HepG2 (cell line): ENCODE results near the gene PTPRM. TPM values are rescaled to one million over a fixed set of nuclear protein-coding genes. Genes with fewer than 3 reads are reported as not detected.

ENCODE experiments used
- FOXK1 ChIP-seq: sonication (generic); formaldehyde crosslinking; IDR thresholded peaks from 2 replicates; pipeline ENCODE4 v1.4.0; 2020; ENCODE audit warnings: low read depth, missing genetic modification reagents, borderline replicate concordance
- HNRNPLL ChIP-seq: fragments of 200-400 bp; formaldehyde crosslinking; IDR thresholded peaks from 2 replicates; pipeline ENCODE4 v1.6.1; 2017; ENCODE audit warnings: mild to moderate bottlenecking, low read depth, low read length; ENCODE audit not compliant: poor library complexity, severe bottlenecking
- JUND ChIP-seq: sonication (generic); formaldehyde crosslinking; IDR thresholded peaks from 2 replicates; pipeline ENCODE4 v1.8.0; 2022; ENCODE audit warnings: mild to moderate bottlenecking, missing genetic modification reagents
- KMT2B ChIP-seq: IDR thresholded peaks from 2 replicates; pipeline ENCODE4 v1.6.1; 2016; ENCODE audit warnings: missing genetic modification reagents, missing compliant biosample characterization
- MED1 ChIP-seq: sonication (generic); formaldehyde crosslinking; IDR thresholded peaks from 2 replicates; pipeline ENCODE4 v1.4.0; 2020; ENCODE audit warnings: missing genetic modification reagents
- NCOA1 ChIP-seq: sonication (generic); formaldehyde crosslinking; IDR thresholded peaks from 2 replicates; pipeline ENCODE4 v1.9.0; 2021; ENCODE audit warnings: missing genetic modification reagents
- NR2F6 ChIP-seq, 2 experiments: IDR thresholded peaks; 2 replicates each; pipeline ENCODE4 v1.6.1; 2016; ENCODE audit warnings: antibody characterized with exemption in 1 of 2, mild to moderate bottlenecking in 1 of 2
- PHF5A ChIP-seq: IDR thresholded peaks from one replicate; pipeline ENCODE4 v1.6.1; 2018; ENCODE audit warnings: low read depth, missing genetic modification reagents; ENCODE audit not compliant: unreplicated experiment
- PITX1 ChIP-seq: sonication (generic); formaldehyde crosslinking; IDR thresholded peaks from 2 replicates; pipeline ENCODE4 v1.5.1; 2020; ENCODE audit warnings: mild to moderate bottlenecking, missing genetic modification reagents
- SMARCC2 ChIP-seq: fragments of 450-650 bp; IDR thresholded peaks from 2 replicates; pipeline ENCODE4 v1.6.1; 2017; ENCODE audit warnings: antibody characterized with exemption, mild to moderate bottlenecking
- SOX13 ChIP-seq, 3 experiments: fragments of 450-650 bp in 1 of 3; sonication (generic) in 1 of 3; formaldehyde crosslinking in 1 of 3; IDR thresholded peaks in 2 of 3; conservative IDR thresholded peaks in 1 of 3; 2 replicates each; pipeline versions ENCODE4 v1.5.0 to v1.6.1; 2016 to 2020; ENCODE audit warnings: antibody characterized with exemption in 1 of 3, mild to moderate bottlenecking in 1 of 3, missing compliant biosample characterization in 1 of 3, missing genetic modification reagents in 1 of 3, moderate library complexity in 1 of 3
- ZBTB38 ChIP-seq: sonication (generic); formaldehyde crosslinking; IDR thresholded peaks from 2 replicates; pipeline ENCODE4 v1.5.1; 2020; ENCODE audit warnings: mild to moderate bottlenecking, missing genetic modification reagents
- ZNF17 ChIP-seq: sonication (generic); formaldehyde crosslinking; IDR thresholded peaks from 2 replicates; pipeline ENCODE4 v1.5.0; 2020; ENCODE audit warnings: mild to moderate bottlenecking, missing genetic modification reagents
- ZNF274 ChIP-seq: sonication (generic); formaldehyde crosslinking; IDR thresholded peaks from 2 replicates; pipeline ENCODE4 v1.5.1; 2020; ENCODE audit warnings: mild to moderate bottlenecking, missing genetic modification reagents
- ZNF335 ChIP-seq: sonication (generic); formaldehyde crosslinking; IDR thresholded peaks from 2 replicates; pipeline ENCODE4 v1.4.0; 2020; ENCODE audit warnings: missing genetic modification reagents
- ZNF766 ChIP-seq: sonication (generic); formaldehyde crosslinking; IDR thresholded peaks from 2 replicates; pipeline ENCODE4 v1.5.0; 2020; ENCODE audit warnings: missing genetic modification reagents, borderline replicate concordance
- ZNF878 ChIP-seq: sonication (generic); formaldehyde crosslinking; IDR thresholded peaks from 2 replicates; pipeline ENCODE4 v1.8.1; 2023; ENCODE audit warnings: mild to moderate bottlenecking, missing genetic modification reagents, moderate library complexity
- ZSCAN12 ChIP-seq: sonication (generic); formaldehyde crosslinking; IDR thresholded peaks from 2 replicates; pipeline ENCODE4 v1.9.0; 2021; ENCODE audit warnings: mild to moderate bottlenecking, missing genetic modification reagents
- polyA plus RNA-seq, 8 experiments: library from polyadenylated mRNA; depleted of rRNA in 3 of 8; stranded (reverse) in 7 of 8; unstranded in 1 of 8; fragments of >200 nt; fragmentation: Illumina TruSeq in 4 of 8; extraction: Trizol in 4 of 8; gene quantifications; 2 replicates each; pipeline versions ENCODE4 v1.2.1 to v1.2.3, GENCODE V29; 2011 to 2016; ENCODE audit warnings: low read depth in 4 of 8, missing spikeins in 1 of 8, mixed read lengths in 1 of 8; ENCODE audit not compliant: insufficient read depth in 1 of 8
- total RNA-seq, 5 experiments: library from RNA; depleted of rRNA; stranded (reverse); fragments of >200 nt; fragmentation: Illumina TruSeq; extraction: Trizol; gene quantifications; 2 replicates each; pipeline ENCODE4 v1.2.3, GENCODE V29; 2016; ENCODE audit warnings: low read depth in 1 of 5
- TF ChIP-seq, protein P1 (sequence below): sonication (generic); formaldehyde crosslinking; IDR thresholded peaks from 2 replicates; pipeline ENCODE4 v1.9.0; 2021; ENCODE audit warnings: missing genetic modification reagents, borderline replicate concordance
- TF ChIP-seq, protein P2 (sequence below): fragments of 450-650 bp; IDR thresholded peaks from 2 replicates; pipeline ENCODE4 v1.6.1; 2016
- TF ChIP-seq, protein P3 (sequence below): sonication (generic); formaldehyde crosslinking; IDR thresholded peaks from 2 replicates; pipeline ENCODE4 v1.8.0; 2022; ENCODE audit warnings: mild to moderate bottlenecking, missing genetic modification reagents, borderline replicate concordance

Gene PTPRM
- total and polyA plus RNA-seq, 2 of the 13 experiments (the other 11 are each of a cell fraction or from before 2014, with no cell fraction given) = 12.6 to 108 TPM

DNA sequence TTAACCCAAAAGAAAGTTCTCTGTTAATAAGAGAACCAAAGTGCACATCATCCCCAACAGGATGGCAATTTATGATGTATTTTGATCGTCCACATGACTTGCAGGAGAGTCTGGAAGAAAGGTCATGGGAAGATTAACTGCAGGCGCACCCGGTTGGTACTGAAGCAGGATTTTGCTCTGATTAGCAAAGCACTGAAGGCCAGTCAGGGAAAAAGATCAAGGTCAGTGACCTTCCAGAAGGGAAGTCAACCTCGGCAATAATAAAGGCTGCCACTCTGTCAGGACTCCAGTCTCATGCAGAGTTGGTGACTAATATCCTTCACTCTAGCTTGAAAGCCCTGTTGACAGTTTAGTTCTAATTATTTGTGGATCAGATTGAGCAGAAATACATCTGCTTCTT is 609.4 kb downstream of the PTPRM start (continued):
- TF ChIP-seq JUND (CRISPR knock-in tag) = no peak
- TF ChIP-seq SMARCC2 = no peak
- TF ChIP-seq HNRNPLL = no peak
- no peak for TF ChIP-seq KMT2B (CRISPR knock-in tag)
- TF ChIP-seq, protein P1, sequence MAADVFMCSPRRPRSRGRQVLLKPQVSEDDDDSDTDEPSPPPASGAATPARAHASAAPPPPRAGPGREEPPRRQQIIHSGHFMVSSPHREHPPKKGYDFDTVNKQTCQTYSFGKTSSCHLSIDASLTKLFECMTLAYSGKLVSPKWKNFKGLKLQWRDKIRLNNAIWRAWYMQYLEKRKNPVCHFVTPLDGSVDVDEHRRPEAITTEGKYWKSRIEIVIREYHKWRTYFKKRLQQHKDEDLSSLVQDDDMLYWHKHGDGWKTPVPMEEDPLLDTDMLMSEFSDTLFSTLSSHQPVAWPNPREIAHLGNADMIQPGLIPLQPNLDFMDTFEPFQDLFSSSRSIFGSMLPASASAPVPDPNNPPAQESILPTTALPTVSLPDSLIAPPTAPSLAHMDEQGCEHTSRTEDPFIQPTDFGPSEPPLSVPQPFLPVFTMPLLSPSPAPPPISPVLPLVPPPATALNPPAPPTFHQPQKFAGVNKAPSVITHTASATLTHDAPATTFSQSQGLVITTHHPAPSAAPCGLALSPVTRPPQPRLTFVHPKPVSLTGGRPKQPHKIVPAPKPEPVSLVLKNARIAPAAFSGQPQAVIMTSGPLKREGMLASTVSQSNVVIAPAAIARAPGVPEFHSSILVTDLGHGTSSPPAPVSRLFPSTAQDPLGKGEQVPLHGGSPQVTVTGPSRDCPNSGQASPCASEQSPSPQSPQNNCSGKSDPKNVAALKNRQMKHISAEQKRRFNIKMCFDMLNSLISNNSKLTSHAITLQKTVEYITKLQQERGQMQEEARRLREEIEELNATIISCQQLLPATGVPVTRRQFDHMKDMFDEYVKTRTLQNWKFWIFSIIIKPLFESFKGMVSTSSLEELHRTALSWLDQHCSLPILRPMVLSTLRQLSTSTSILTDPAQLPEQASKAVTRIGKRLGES = no peak
- TF ChIP-seq ZNF274 (CRISPR knock-in tag) = no peak
- TF ChIP-seq ZNF878 = no peak
- TF ChIP-seq, protein P2, sequence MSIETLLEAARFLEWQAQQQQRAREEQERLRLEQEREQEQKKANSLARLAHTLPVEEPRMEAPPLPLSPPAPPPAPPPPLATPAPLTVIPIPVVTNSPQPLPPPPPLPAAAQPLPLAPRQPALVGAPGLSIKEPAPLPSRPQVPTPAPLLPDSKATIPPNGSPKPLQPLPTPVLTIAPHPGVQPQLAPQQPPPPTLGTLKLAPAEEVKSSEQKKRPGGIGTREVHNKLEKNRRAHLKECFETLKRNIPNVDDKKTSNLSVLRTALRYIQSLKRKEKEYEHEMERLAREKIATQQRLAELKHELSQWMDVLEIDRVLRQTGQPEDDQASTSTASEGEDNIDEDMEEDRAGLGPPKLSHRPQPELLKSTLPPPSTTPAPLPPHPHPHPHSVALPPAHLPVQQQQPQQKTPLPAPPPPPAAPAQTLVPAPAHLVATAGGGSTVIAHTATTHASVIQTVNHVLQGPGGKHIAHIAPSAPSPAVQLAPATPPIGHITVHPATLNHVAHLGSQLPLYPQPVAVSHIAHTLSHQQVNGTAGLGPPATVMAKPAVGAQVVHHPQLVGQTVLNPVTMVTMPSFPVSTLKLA = no peak
- TF ChIP-seq ZSCAN12 (CRISPR knock-in tag) = no peak
- no peak for TF ChIP-seq ZNF335 (CRISPR knock-in tag)
- no peak for TF ChIP-seq ZNF766
- no peak for TF ChIP-seq ZBTB38 (CRISPR knock-in tag)
- TF ChIP-seq SOX13 (IDR thresholded peaks at IDR 0.05) = no peak
- TF ChIP-seq SOX13 (CRISPR knock-in tag; conservative IDR thresholded peaks at IDR 0.05 in 1 of 2, IDR thresholded peaks at IDR 0.05 in 1 of 2) = peak in 1 of 2 experiments; percentile 52; a peak in 1 of 4 replicates
- TF ChIP-seq ZNF17 (CRISPR knock-in tag) = no peak
- TF ChIP-seq PHF5A (CRISPR knock-in tag) = no peak
- TF ChIP-seq, protein P3, sequence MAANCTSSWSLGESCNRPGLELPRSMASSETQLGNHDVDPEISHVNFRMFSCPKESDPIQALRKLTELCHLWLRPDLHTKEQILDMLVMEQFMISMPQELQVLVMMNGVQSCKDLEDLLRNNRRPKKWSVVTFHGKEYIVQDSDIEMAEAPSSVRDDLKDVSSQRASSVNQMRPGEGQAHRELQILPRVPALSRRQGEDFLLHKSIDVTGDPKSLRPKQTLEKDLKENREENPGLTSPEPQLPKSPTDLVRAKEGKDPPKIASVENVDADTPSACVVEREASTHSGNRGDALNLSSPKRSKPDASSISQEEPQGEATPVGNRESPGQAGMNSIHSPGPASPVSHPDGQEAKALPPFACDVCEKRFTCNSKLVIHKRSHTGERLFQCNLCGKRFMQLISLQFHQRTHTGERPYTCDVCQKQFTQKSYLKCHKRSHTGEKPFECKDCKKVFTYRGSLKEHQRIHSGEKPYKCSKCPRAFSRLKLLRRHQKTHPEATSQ (CRISPR knock-in tag) = no peak
- TF ChIP-seq NR2F6 (IDR thresholded peaks at IDR 0.05) = peak; percentile 90
- peak; percentile 95 for TF ChIP-seq NR2F6 (CRISPR knock-in tag; IDR thresholded peaks at IDR 0.05)
- peak; percentile 48; the same call in 1 of the 2 replicates for TF ChIP-seq FOXK1 (CRISPR knock-in tag)
- no peak for TF ChIP-seq NCOA1 (CRISPR knock-in tag)
- 0 out of 2 replicates have a peak, but pooled peaks have one; percentile 42 for TF ChIP-seq MED1 (CRISPR knock-in tag)
- TF ChIP-seq PITX1 = peak; percentile 68
